Fibroblast of skin of left quadriceps (primary cell): Measurements from ENCODE around the gene STMN3.
"Not testable (repeated sequence)": the region's sequence is repeated elsewhere in the genome, so short reads cannot be mapped to it uniquely, and the experiment has no call there.

ENCODE experiments used
- DNase-seq, 2 experiments: peaks; one replicate each; pipeline ENCODE4 v3.0.0-alpha.2; 2013; ENCODE audit warnings: low read depth in 2 of 2

Gene STMN3

GRCh38 chr20:63612276-63612931 is 40.8 kb downstream of the STMN3 start:
- no peak for DNase-seq

DNA sequence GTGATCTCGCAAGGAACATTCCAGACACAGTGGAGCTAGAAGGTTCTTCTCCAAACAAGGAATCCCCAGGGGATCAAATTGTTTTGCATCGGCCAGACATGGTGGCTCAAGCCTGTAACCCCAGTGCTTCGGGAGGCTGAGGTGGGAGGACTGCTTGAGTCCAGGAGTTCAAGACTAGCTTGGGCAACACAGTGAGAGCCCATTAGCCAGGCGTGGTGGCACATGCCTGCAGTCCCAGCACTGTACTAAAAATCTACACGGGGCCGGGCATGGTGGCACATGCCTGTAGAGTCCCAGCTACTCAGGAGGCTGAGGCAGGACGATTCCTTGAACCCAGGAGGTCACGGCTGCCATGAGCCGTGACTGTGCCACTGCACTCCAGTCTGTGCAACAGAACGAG is 41.6 kb downstream of the STMN3 start:
- no peak for DNase-seq

DNA sequence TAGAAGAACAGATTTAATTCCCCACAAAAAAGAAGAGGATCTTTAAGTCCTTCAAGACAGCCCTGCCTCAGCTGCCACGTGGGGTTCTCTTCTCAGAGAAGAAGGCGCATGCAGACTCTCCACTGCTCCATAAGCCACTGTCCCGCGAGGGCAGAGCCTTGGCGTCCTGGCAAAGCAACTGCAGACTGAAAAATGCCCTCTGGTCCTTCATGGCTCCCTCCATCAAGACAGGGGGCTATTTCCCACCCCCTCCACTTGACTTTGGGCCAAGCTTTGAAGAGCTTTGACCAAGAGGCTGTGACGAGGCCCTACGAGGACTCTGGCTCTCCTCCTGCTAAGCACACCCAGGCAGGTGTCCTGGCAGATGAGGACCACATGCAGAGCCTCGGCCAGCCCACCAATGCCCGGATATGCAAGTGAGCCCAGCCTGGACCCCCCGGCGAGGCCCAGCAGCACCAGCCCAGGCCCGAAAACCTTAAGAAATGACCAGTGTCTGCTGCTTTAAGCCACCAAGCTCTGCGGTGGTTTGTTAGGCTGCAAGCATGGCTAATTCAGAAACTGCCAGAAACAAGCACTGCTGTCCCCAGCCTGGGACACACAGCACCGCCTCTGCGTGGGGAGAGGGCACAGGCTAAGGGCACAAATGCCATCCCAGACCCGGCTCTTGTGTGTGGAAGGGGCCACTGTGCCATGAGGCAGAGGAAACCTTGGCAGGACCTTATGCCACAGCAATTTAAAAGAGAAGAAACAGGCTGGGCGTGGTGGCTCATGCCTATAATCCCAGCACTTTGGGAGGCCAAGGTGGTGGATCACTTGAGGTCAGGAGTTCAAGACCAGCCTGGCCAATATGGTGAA is 42.4 kb downstream of the STMN3 start:
- no peak for DNase-seq

DNA sequence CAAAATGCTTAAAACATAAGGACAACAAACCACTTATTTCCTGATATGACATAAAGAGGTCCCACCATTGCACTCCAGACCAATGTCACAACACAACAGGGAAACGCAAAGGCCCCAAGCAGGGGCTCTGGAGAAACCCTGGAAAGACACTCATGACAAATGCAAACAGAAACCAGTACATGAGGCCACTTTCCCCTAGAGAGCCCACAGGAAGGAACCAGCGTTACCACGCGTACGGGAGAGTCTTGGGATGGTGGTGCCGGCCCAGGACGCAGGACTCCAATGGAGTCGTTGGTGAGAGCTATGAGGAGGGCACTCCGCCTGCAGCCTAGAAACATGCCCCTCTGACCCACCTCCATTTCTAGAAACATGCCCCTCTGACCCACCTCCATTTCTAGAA is 46.5 kb downstream of the STMN3 start:
- no peak for DNase-seq

GRCh38 chr20:63602321-63602720 is 50.9 kb downstream of the STMN3 start:
- no peak for DNase-seq

DNA sequence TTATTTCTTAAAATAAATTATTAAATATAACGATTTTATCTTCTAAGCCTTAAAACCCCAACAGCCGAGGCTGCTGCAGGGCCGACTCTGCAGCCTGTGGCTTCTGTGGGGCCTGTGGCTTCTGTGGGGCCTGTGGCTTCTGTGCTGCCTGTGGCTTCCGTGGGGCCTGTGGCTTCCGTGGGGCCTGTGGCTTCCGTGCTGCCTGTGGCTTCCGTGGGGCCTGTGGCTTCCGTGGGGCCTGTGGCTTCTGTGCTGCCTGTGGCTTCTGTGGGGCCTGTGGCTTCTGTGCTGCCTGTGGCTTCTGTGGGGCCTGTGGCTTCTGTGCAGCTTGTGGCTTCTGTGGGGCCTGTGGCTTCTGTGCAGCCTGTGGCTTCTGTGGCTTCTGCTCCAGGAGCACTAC is 51.5 kb downstream of the STMN3 start:
- DNase-seq = not testable (repeated sequence)

DNA sequence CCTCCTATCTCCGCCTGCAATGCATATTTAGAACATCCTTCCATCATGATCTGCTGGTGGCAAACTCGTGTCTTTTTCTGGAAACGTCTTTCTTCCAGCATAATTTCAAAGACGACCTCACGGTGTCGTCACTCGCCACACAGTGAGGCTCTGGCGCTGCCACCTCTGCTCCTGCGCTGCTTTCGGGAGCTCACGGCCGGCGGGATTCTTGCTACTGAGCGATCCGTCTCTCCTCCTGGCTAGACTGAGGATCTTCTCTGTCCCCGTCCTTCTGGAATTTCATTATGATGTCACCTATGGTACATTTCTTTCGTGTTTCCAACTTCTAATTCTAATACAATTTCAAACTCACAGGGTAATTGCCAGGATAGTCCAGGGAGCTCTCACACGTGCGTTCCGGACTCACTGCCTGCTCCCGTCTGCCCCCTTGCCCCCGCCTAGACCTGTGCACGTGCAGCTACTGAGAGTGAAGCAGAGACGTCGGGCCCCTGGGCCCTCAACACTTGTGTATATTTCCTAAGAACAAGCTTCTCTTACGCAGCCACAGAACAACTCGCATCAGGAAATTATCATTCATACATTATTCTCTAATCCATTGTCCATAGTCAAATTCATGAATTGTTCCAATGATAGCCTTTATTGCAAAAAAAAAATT is 53.7 kb downstream of the STMN3 start:
- DNase-seq = no peak

DNA sequence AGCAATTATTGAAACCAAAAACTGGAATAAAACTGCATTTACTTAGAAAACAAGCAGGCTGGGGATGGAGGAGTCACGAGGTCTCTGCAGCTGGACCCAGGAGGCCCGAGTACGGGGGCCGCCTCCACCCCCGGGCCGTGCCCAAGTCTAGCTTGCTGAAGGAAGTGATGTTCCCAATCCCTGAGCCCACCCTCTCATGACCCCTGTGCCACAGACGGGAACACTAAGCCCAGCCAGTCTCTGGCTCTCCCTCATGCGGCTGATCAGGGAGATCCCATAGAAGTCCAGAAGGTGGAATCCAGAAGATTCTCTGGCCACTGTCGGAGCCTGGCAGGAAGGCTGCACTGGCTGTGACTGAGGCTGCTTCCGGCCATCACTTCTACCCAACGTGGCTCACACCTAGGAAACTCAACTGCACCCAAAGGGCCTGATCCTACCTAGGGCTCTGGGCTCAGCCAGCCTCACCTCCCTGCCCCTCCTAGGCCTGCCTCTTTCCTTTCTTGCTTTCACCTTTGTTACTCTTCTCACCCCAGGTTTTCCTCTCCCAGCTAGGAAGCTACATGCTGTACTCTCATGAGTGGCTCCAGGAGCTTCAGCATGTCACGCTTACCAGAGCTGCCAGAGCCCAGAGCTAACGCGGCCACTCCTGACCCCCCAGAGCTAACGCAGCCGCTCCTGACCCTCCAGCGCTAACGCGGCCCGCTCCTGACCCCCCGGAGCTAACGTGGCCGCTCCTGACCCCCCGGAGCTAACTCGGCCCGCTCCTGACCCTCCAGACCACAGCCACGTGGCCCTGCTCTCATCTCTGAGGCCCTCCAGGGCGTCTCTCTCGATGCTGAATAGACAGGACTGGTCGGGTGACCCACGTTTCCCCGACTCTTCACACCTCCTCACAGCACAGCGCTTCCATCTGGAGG is 54.5 kb downstream of the STMN3 start:
- no peak for DNase-seq

- no peak for DNase-seq
Observed at GRCh38 chr20:63597651-63598478, 55.4 kb downstream of the STMN3 start.

DNA sequence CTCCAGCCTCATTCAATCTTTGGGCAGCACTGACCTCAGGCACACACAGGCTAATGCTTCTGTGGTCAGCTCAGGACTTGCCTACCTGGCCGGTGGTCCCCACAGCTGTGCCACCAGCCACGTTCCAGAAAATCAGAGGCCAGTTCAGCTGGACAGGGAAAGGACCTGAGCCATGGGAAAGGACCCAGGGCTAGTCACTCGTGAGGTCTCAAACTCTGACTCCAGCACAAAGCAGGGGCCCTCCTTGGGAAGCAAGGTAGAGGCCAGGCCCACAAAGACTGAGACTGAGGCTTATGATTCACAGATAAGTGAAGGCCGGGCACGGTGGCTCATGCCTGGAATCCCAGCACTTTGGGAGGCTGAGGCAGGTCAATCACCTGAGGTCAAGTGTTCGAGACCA is 56.8 kb downstream of the STMN3 start:
- no peak for DNase-seq

DNA sequence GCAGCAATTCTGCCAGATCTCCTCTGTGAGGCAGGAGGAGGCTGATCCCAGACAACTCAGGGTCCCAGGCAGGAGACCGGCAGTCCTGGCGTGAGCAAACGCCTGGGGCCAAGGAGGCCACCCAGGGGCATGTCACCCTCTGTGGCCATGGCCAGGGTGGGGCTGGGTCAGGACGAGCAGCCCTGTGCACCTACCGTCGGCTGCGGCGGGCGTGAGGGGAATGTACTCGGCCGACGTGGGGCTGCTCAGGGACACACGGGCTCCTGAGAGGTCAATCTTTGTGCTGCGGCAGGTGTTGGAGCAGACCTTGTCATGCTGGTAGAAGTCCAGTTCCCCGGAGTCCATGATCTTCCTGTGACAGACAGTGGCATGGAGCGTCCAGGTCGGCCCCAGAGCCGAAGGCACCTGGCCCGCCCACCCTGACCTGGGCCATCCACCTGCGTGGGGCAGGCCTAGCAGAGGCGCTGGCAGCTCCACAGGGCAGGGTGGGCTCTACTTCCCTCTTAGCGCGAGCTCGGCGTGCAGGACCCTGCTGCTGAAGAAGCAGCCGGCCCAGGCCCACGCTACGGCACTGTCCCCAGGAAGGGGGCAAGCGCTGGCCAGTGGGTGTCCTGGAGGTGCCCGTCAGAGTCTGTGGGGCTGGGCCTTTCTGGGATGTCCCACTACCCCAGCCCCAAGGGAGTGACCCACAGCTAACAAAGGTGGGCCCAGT is 57.7 kb downstream of the STMN3 start:
- DNase-seq = no peak

DNA sequence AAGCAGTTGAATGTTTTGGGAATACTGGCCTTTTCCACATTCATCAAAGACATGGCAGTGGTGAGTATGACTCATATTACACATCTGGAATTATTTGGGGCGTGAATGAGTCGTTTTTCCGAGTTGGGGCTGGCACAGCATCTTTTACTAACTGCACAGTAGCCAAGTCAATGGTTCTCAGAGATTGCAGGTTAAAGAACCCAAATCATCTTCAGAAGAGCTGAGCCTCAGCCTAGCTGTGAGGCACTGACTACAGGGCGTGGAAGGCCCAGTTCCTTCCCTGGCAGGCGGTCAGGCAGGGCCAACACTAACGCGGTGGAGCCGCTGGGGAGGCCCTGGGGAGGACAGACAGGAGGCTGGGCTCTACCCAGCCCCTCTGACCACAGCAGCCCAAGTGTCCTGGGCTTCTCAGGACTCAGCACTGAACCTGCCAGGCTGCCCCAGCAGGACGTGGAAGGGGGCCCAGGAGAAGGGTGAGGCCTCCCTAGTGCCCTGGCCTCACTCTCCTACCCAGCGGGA is 59.1 kb downstream of the STMN3 start:
- DNase-seq = peak; percentile 42 to 49

- no peak for DNase-seq
Observed at GRCh38 chr20:63592661-63593060, 60.6 kb downstream of the STMN3 start.

- DNase-seq = no peak
Observed at GRCh38 chr20:63591786-63592355, 61.4 kb downstream of the STMN3 start.

- DNase-seq = no peak
Observed at GRCh38 chr20:63591147-63591533, 62.1 kb downstream of the STMN3 start.

DNA sequence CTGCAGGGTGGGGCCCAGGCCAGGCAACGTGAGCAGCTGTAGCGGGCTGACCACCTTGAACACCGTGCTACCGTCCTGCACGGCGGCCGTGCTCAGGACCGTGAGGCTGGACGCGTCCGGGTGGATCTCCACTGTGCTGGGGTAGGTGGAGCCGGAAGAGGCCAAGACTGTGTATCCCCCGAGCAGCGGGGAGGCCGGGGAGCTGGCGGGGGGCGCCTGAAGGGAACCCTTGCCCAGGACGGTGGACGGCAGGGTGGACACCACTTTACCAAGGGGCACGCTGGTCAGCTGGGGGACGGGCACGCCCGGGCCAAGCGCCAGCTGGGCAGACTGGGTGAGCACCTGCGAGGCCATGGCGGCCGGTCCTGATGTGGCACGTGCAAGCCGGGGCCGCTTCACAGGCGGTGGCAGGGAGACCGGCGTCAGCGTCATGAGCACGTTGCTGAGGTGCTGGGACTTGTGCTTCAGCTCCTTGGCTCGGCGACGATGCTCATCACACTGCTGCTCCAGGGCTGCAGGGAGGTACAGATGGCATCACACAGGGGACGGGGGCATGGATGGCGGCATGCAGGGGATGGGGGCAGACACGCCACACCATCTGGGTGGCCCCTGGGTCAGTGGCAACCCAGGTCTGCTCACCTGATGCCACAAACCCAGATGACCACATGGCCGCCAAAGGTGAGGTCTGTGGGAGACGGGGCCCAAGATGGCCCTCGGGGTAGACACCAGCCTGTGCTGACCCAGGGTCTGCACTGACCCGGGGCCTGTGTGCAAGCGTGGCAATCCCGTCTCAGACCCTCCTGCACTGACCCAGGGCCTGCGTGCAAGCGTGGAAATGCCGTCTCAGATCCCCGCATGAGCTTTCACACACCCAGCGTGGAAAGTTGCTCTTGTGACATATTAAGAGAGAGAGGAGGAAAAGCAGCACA is 62.7 kb downstream of the STMN3 start:
- DNase-seq = no peak
